Naive thymus-derived CD4-positive, alpha-beta T cell (primary cell): ENCODE measurements around the gene FBXO38. TPM values are rescaled to one million over a fixed set of nuclear protein-coding genes. Genes with fewer than 3 reads are reported as not detected.

Experiments used
- ATAC-seq: fragments of 150-1000 bp; cut with Tn5 transposase; 2 replicates; pipeline ENCODE4 v1.10.0; 2021; ENCODE audit warnings: mild to moderate bottlenecking, moderate library complexity
- CTCF ChIA-PET: fragments of 350-600 bp; sonication (Branson Sonifier 250); formaldehyde crosslinking; loops from one replicate; lab custom pipeline; 2021; ENCODE audit warnings: antibody characterized with exemption; lab: Charles Lee
- POLR2A ChIA-PET: fragments of 350-600 bp; sonication (Branson Sonifier 250); formaldehyde crosslinking; loops from one replicate; lab custom pipeline; 2021; ENCODE audit warnings: antibody characterized with exemption, inconsistent platforms; lab: Charles Lee
- DNase-seq, 9 donors: peaks; one replicate each; pipeline versions ENCODE4 v3.0.0 to v3.0.0-alpha.2; 2020 to 2022; ENCODE audit warnings: mixed read lengths in 1 of 9
- H3K27ac ChIP-seq: one replicate; pipeline ENCODE4 v1.7.0; 2013; ENCODE audit warnings: mild to moderate bottlenecking, low read depth, low read length, moderate library complexity
- H3K27me3 ChIP-seq, 2 donors: one replicate each; pipeline ENCODE4 v1.7.0; 2013; ENCODE audit warnings: low read length in 2 of 2, mild to moderate bottlenecking in 2 of 2, moderate library complexity in 2 of 2; ENCODE audit not compliant: control insufficient read depth in 2 of 2, insufficient read depth in 2 of 2
- H3K36me3 ChIP-seq, 3 experiments: 1 replicate in 2 of 3; 2 replicates in 1 of 3; pipeline ENCODE4 v1.7.0; 2013; ENCODE audit warnings: low read length in 3 of 3, mild to moderate bottlenecking in 3 of 3, moderate library complexity in 1 of 3; ENCODE audit not compliant: insufficient read depth in 3 of 3, control insufficient read depth in 2 of 3
- H3K4me1 ChIP-seq, 2 donors: one replicate each; pipeline ENCODE4 v1.7.0; 2013; ENCODE audit warnings: low read length in 2 of 2, mild to moderate bottlenecking in 2 of 2, moderate library complexity in 1 of 2; ENCODE audit not compliant: control insufficient read depth in 2 of 2, insufficient read depth in 2 of 2
- H3K4me3 ChIP-seq: 2 replicates; pipeline ENCODE4 v1.7.0; 2013; ENCODE audit warnings: mild to moderate bottlenecking, low read length
- H3K9me3 ChIP-seq, 3 experiments: 1 replicate in 2 of 3; 2 replicates in 1 of 3; pipeline ENCODE4 v1.7.0; 2013; ENCODE audit warnings: low read length in 3 of 3; ENCODE audit not compliant: control insufficient read depth in 2 of 3
- H3K27ac Mint-ChIP-seq, 9 donors: one replicate each; pipeline ENCODE4 v1.8.0; 2020 to 2022; ENCODE audit warnings: mixed read lengths in 9 of 9, mild to moderate bottlenecking in 8 of 9, moderate library complexity in 5 of 9, inconsistent platforms in 2 of 9
- H3K27me3 Mint-ChIP-seq, 5 donors: one replicate each; pipeline ENCODE4 v1.8.0; 2021 to 2022; ENCODE audit warnings: mixed read lengths in 5 of 5, mild to moderate bottlenecking in 1 of 5
- H3K36me3 Mint-ChIP-seq, 5 donors: one replicate each; pipeline ENCODE4 v1.8.0; 2020 to 2022; ENCODE audit warnings: mixed read lengths in 5 of 5, mild to moderate bottlenecking in 3 of 5, inconsistent platforms in 1 of 5
- H3K4me1 Mint-ChIP-seq, 7 donors: one replicate each; pipeline ENCODE4 v1.8.0; 2020 to 2022; ENCODE audit warnings: mixed read lengths in 7 of 7, mild to moderate bottlenecking in 3 of 7, inconsistent platforms in 1 of 7
- H3K4me3 Mint-ChIP-seq, 10 donors: one replicate each; pipeline ENCODE4 v1.8.0; 2020 to 2022; ENCODE audit warnings: mild to moderate bottlenecking in 10 of 10, mixed read lengths in 10 of 10, moderate library complexity in 6 of 10, inconsistent platforms in 2 of 10
- H3K9me3 Mint-ChIP-seq, 11 donors: one replicate each; pipeline ENCODE4 v1.8.0; 2020 to 2022; ENCODE audit warnings: mixed read lengths in 11 of 11, mild to moderate bottlenecking in 4 of 11, inconsistent platforms in 1 of 11, moderate library complexity in 1 of 11
- intact Hi-C, 2 donors: fragments of 100-400 bp; cut with micrococcal nuclease; formaldehyde crosslinking; loops; one replicate each; pipeline ENCODE4 v1.15.1; 2023
- polyA plus RNA-seq, 2 donors: library from polyadenylated mRNA; unstranded; fragments of 300-500 nt; fragmentation: Illumina TruSeq; gene quantifications; one replicate each; pipeline ENCODE4 v1.2.3, GENCODE V29; 2021
- total RNA-seq, 6 experiments: library from RNA in 5 of 6; stranded (reverse) in 5 of 6; gene quantifications; 1 replicate in 5 of 6; 2 replicates in 1 of 6; pipeline ENCODE4 v1.2.3 and lab custom pipeline; 2021 to 2026

The FBXO38 gene, protein sequence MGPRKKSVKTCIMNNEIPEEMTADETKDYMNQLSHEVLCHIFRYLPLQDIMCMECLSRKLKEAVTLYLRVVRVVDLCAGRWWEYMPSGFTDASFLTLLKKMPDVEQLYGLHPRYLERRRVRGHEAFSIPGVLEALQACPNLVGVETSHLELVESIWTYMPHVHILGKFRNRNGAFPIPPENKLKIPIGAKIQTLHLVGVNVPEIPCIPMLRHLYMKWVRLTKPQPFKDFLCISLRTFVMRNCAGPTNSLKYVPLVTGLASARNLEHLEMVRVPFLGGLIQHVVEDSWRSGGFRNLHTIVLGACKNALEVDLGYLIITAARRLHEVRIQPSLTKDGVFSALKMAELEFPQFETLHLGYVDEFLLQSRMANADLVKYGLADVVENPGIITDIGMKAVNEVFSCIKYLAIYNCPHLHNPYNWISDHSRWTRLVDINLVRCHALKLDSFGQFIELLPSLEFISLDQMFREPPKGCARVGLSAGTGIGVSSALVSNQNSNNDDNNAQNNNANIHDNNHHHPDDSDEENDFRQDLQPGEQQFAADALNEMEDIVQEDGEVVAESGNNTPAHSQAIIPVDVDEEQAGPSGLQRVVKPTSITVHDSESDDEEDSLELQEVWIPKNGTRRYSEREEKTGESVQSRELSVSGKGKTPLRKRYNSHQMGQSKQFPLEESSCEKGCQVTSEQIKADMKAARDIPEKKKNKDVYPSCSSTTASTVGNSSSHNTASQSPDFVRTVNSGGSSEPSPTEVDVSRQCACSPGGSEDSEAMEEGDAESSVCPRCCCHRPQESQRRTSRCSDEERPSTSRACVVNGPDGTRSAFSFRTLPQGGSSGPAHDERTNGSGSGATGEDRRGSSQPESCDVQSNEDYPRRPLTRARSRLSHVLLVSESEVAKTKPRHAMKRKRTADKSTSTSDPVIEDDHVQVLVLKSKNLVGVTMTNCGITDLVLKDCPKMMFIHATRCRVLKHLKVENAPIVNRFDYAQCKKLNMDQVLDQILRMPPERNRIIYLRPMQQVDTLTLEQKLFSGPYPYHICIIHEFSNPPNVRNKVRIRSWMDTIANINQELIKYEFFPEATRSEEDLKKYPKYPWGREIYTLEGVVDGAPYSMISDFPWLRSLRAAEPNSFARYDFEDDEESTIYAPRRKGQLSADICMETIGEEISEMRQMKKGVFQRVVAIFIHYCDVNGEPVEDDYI
- 10 to 100 TPM; 59.2 to 80.0 (median 65.6) TPM for total RNA-seq
- 10 to 100 TPM; 16.7 to 23.4 TPM for polyA plus RNA-seq
- 87.9 reads per million, percentile 82 among the genes with 10 or more reads in this experiment for total RNA-seq (lab: John Stamatoyannopoulos, UW)

DNA sequence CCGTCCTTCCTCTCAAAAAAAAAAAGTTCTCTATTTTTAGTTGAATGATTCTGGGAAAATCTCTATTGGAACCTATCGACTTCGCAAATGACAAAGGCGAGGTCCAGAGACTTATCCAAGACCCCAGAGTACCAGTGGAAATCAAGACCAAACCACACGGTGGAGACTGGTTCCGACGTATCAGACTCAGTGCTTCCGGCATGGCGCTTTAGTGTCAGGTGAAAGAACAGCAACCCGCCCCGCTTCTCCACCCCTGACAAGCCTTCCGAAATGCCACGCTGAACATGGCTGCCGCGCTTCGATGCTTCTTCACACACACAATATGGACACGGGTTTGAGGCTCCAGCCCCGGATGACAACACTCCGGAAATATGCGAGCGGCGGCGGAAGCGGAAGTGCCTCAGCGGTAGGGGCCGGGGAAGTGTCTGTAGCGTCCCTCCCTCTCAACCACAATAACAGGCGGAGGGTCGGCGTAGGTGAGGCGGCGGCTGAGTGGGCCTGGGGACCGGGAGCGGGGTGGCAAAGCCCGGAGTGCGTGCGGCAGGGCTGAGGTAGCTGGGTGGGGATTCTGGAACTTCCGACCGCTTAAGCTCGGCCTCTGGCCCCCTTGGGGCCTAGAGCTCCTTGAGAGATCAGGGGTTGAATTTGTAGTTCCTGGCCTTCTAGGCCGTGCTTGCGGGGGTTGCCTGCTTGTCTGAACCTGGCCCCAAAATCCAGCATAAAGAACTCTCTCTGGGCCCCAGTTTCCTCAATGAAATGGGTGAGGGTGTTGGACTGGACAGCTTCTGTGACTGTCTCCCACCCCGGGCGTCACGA, at the start of gene FBXO38:
FBXO38 (plus strand) TSS at position 395 of the 816 bp plus-strand sequence. CDS start 10,819 bp downstream, outside the sequence.
- Histone ChIP-seq H3K27ac (peak within 1 kb of the TSS; percentile 91), H3K4me3 (peak within 1 kb of the TSS; percentile 66), H3K9me3 (no peaks in the 10 kb centered on the region), H3K27me3 (no peaks in the 10 kb centered on the region), H3K4me1 (peaks cover 18 to 41% of the 10 kb centered on the region in 2 donors), H3K36me3 (no peaks in the 10 kb centered on the region)
- Mint-ChIP-seq H3K9me3 (peaks cover 0 to 4% (median under 1%) of the 10 kb centered on the region in 11 donors), H3K27ac (peak within 1 kb of the TSS; percentile 93 to 99 (median 98)), H3K4me3 (peak within 1 kb of the TSS; percentile 84 to 97 (median 88)), H3K27me3 (no peaks in the 10 kb centered on the region), H3K36me3 (peaks cover 0 to 32% (median 3%) of the 10 kb centered on the region in 5 donors), H3K4me1 (peaks cover 43 to 78% (median 71%) of the 10 kb centered on the region in 7 donors)
- peak; percentile 97 for ATAC-seq
- DNase-seq: peak; percentile 88 to 99 (median 98)
- POLR2A ChIA-PET: interaction anchor here (0.9 to 2.2 kb wide), 6 partner anchors 9 to 1166 kb away, joined by 3 to 7 read pairs (median 4); no protein-coding TSS in a partner anchor
- CTCF ChIA-PET: no interaction called here
- intact Hi-C loops: loop anchor here (1.0 to 10.0 kb wide), 20 partner anchors 15 to 1974 kb away; partner anchors contain the start of genes ADRB2 (in 2 of the 2), CSNK1A1 (in 2 of the 2), PPARGC1B (in 2 of the 2) and SLC26A2 (in 2 of the 2)

DNA sequence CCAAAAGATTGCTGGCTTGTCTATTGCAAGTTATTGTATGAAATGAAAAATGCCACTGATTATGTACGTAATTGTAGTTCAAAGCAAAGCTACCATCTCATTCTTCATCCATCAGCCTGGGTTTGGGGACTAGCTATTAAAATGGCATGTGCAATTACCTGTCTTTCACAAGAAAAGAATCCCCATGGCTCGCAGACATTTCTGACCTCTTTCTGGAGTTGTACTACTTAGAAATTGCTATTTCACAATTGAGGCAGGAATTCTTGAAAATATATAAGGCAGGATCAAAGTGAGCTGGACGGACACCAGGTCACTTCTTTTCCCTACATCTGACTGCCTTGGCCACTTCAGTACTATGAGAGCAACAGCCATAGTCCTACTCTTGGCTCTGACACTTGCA, 48.5 kb upstream of the FBXO38 start, which contains the start of gene SPINK9:
SPINK9 (plus strand) TSS at position 301 of the 400 bp plus-strand sequence; CDS start at position 356, 55 bp downstream.
- H3K9me3 Mint-ChIP-seq: peaks cover 4 to 12% (median 6%) of the 10 kb centered on the region in 11 donors
- no peaks in the 10 kb centered on the region for H3K4me1 Mint-ChIP-seq
- CTCF ChIA-PET: no interaction called here
- POLR2A ChIA-PET: no interaction called here
- no peaks in the 10 kb centered on the region for H3K36me3 ChIP-seq
- H3K36me3 Mint-ChIP-seq: peaks cover 0 to 10% (median 7%) of the 10 kb centered on the region in 5 donors
- no peaks in the 10 kb centered on the region for H3K4me1 ChIP-seq
- DNase-seq (no peak), ATAC-seq (no peak)
- no peak within 1 kb of the TSS for H3K4me3 ChIP-seq
- no peaks in the 10 kb centered on the region for H3K27me3 ChIP-seq
- H3K27ac ChIP-seq: no peak within 1 kb of the TSS
- H3K27ac Mint-ChIP-seq: no peak within 1 kb of the TSS
- H3K4me3 Mint-ChIP-seq: no peak within 1 kb of the TSS
- H3K9me3 ChIP-seq: no peaks in the 10 kb centered on the region
- peaks cover 0 to 5% (median 2%) of the 10 kb centered on the region in 5 donors for H3K27me3 Mint-ChIP-seq
- intact Hi-C loops: no loop called here

DNA sequence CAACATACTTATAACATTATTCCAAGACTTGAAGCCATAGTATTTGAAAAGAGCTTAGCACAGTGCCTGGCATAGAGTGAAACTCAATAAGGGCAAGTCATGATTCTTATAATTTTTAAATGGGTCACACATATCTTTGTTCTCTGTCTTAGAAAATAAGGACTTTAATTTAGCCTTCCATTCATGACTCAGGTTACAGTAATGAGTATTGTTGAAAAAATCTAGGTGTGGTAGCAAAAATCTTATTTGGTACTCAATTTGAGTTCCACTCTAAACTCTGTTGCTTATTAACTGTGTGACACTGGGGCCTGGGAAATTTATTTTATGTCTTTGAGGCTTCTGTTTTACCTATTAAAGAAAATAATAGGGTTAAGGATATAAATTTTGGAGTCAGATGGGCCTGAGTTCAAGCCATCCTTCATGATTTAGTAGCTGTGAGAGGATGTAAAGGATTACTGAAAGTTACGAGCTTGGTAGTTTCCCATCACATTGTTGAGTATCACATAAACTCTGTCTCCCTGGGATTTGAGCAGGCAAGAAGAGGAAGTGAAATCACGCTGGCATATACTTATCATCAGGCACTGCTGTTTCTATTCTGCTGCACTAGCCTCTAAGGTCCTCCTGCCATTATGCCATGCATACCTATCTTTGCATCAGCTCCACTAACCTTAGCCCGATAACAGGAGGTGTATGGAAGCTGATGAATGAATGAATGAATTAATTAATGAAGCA, 46.9 kb upstream of the FBXO38 start:
- Mint-ChIP-seq H3K9me3 (peaks cover 0 to 6% (median 0%) of the 10 kb centered on the region in 11 donors), H3K4me1 (no peaks in the 10 kb centered on the region), H3K4me3 (no peak overlapping the region), H3K27ac (no peak overlapping the region), H3K36me3 (peaks cover 0 to 11% (median 4%) of the 10 kb centered on the region in 5 donors), H3K27me3 (peaks cover 0 to 4% (median 0%) of the 10 kb centered on the region in 5 donors)
- Histone ChIP-seq H3K27me3 (no peaks in the 10 kb centered on the region), H3K9me3 (no peaks in the 10 kb centered on the region), H3K27ac (no peak overlapping the region), H3K4me3 (no peak overlapping the region), H3K4me1 (no peaks in the 10 kb centered on the region), H3K36me3 (no peaks in the 10 kb centered on the region)
- CTCF ChIA-PET: no interaction called here
- no peak for DNase-seq
- no peak for ATAC-seq
- POLR2A ChIA-PET: no interaction called here
- intact Hi-C loops: no loop called here

DNA sequence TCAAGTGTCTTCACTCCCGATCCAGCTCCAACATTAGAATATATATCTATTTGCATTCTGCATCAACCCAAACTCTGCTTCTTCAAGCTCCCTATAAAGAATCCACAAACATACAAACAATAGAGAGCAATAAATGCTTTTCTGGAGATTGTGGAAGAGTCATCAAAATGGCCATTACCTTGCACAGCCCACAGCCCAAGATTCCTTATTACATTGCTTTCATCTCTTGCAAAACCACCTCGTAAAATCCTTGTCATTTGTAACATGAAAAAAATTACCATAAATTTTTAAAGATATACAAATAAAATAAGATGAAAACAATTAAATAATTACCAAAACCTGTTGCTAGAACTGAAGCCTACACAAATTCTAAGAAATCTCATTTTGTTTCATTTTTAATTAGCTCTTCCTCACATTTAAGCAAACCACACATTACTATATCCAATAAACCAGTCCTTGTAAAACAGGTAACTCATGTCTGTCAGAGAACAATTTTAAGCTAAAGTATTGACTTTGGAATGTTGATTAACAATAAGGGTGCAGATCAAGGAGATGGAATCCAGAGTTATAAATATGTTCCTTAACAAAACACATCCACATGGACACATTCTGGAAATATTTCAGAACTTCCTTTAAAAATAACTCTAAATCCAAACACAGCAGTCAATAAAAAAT, 41.2 kb upstream of the FBXO38 start:
- no peak overlapping the region for H3K27ac ChIP-seq
- intact Hi-C loops: no loop called here
- H3K9me3 ChIP-seq: no peaks in the 10 kb centered on the region
- Mint-ChIP-seq H3K36me3 (peaks cover 0 to 13% (median 0%) of the 10 kb centered on the region in 5 donors), H3K9me3 (no peaks in the 10 kb centered on the region), H3K4me1 (no peaks in the 10 kb centered on the region), H3K27ac (no peak overlapping the region), H3K27me3 (no peaks in the 10 kb centered on the region), H3K4me3 (no peak overlapping the region)
- no peaks in the 10 kb centered on the region for H3K36me3 ChIP-seq
- H3K4me1 ChIP-seq: no peaks in the 10 kb centered on the region
- DNase-seq (no peak), ATAC-seq (no peak)
- H3K27me3 ChIP-seq: no peaks in the 10 kb centered on the region
- ChIA-PET POLR2A (no interaction called here), CTCF (no interaction called here)
- H3K4me3 ChIP-seq: no peak overlapping the region

DNA sequence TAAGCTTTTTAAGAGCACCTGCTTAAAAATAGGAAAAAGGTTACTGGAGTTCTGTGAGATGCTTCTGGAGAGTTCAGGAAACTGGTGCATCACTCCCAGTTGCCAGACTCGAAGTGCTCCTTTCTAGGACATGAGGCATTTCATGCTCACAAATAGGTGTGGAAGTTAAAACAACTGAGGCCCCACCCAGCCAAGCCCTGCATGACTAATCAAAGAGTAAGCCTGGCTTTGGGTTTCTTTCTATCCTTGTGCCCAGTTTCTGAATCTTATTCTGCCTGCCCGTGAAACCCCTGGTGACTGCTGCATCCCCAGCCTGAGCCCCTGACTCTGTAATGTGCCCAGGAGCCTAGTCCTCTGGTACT, 40.7 kb upstream of the FBXO38 start:
- no peaks in the 10 kb centered on the region for H3K4me1 Mint-ChIP-seq
- no peak for DNase-seq
- H3K4me3 Mint-ChIP-seq: no peak overlapping the region
- H3K4me1 ChIP-seq: no peaks in the 10 kb centered on the region
- H3K9me3 ChIP-seq: no peaks in the 10 kb centered on the region
- H3K27ac ChIP-seq: no peak overlapping the region
- H3K27me3 Mint-ChIP-seq: no peaks in the 10 kb centered on the region
- no peak overlapping the region for H3K27ac Mint-ChIP-seq
- POLR2A ChIA-PET: no interaction called here
- no peaks in the 10 kb centered on the region for H3K9me3 Mint-ChIP-seq
- intact Hi-C loops: no loop called here
- no peak for ATAC-seq
- H3K4me3 ChIP-seq: no peak overlapping the region
- CTCF ChIA-PET: no interaction called here
- no peaks in the 10 kb centered on the region for H3K27me3 ChIP-seq
- H3K36me3 Mint-ChIP-seq: peaks cover 0 to 13% (median 0%) of the 10 kb centered on the region in 5 donors
- no peaks in the 10 kb centered on the region for H3K36me3 ChIP-seq
